ENCODE measurements around the gene ATP6V1B1. TPM values are rescaled to one million over a fixed set of nuclear protein-coding genes. Genes with fewer than 3 reads are reported as not detected.

The ATP6V1B1 gene
- total RNA-seq (2014; rRNA removed) (not detected in 2 replicates), Bru-seq, nascent RNA (percentile 18 among the genes with signal in this experiment), BruChase-seq, experiment 1, labeled RNA remaining after a 6-hour chase (percentile 23 among the genes with signal in this experiment), BruChase-seq, experiment 2, labeled RNA remaining after a 2-hour chase (percentile 23 among the genes with signal in this experiment)
- long read RNA-seq = 0 reads

DNA sequence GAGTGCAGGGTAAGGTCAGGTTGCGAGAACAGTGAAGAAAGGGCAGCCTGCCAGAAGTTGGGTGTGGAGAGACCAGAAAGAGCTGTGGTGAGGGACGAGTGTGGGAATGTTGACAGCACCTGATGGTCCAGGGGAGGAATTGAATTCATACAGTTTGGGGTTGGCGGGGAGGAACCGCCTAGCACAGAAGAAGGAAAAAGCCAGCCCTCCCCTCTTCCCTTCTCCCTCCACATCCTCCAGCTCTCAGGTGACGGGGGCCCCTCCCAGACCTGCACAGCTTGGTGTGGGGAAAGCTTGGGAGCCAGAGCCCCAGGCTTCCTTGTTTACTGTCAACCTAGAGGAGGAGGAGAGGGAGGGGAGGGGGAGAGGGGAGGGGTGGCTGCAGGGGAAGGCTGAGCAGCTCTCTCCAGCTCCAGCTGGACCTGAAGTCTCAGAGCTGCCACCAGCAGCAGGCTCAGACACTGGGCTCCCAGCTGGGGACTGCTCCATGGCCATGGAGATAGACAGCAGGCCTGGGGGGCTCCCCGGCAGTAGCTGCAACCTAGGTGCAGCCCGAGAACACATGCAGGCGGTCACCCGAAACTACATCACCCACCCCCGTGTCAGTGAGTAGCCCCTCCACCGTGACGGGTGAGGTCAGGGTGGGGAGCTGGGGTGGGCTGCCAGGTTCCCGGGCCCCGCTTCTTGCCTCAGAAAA is at the start of gene ATP6V1B1:
TSS of gene ATP6V1B1 (plus strand) at position 433 of the 697 bp plus-strand sequence. CDS start at position 488, 55 bp downstream.
- H3K4me3 ChIP-seq (ENCODE audit: low read length) = no peak within 1 kb of the TSS
- BruUV-seq (replicated peaks) = no TSS peak
- CTCF ChIA-PET = interaction anchor here (1.0 kb wide), 1 partner anchor 11 kb away, joined by 4 read pairs; no protein-coding TSS in a partner anchor
- no peaks in the 10 kb centered on the region for H3K9me2 ChIP-seq (replicated peaks; ENCODE audit: low read length)
- ATAC-seq (no peak), DNase-seq (no peak)
- no peaks in the 10 kb centered on the region for H4K20me1 ChIP-seq (ENCODE audit: low read length)
- H3K27ac ChIP-seq (ENCODE audit: low read length) = no peak within 1 kb of the TSS
- no peaks in the 10 kb centered on the region for H3K36me3 ChIP-seq (ENCODE audit: low read depth, low read length)
- H3K4me1 ChIP-seq (ENCODE audit: insufficient read depth, low read length) = no peaks in the 10 kb centered on the region
- no peaks in the 10 kb centered on the region for H3F3A ChIP-seq (ENCODE audit: low read length, unreplicated experiment)
- no peak within 1 kb of the TSS for H3K9ac ChIP-seq (ENCODE audit: low read length)
- H3K27me3 ChIP-seq (ENCODE audit: low read length) = no peaks in the 10 kb centered on the region
- H3K9me3 ChIP-seq (ENCODE audit: low read length) = no peaks in the 10 kb centered on the region
- TF ChIP-seq EZH2phosphoT487 (IDR thresholded peaks at IDR 0.05; ENCODE audit: borderline replicate concordance, low read length) = no peak
- TF ChIP-seq, protein P1, sequence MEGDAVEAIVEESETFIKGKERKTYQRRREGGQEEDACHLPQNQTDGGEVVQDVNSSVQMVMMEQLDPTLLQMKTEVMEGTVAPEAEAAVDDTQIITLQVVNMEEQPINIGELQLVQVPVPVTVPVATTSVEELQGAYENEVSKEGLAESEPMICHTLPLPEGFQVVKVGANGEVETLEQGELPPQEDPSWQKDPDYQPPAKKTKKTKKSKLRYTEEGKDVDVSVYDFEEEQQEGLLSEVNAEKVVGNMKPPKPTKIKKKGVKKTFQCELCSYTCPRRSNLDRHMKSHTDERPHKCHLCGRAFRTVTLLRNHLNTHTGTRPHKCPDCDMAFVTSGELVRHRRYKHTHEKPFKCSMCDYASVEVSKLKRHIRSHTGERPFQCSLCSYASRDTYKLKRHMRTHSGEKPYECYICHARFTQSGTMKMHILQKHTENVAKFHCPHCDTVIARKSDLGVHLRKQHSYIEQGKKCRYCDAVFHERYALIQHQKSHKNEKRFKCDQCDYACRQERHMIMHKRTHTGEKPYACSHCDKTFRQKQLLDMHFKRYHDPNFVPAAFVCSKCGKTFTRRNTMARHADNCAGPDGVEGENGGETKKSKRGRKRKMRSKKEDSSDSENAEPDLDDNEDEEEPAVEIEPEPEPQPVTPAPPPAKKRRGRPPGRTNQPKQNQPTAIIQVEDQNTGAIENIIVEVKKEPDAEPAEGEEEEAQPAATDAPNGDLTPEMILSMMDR (conservative IDR thresholded peaks at IDR 0.05; ENCODE audit: low read depth, low read length) = no peak
- no peak for TF ChIP-seq EZH2 (IDR thresholded peaks at IDR 0.05; ENCODE audit: low read length, unreplicated experiment)
- POLR2A ChIA-PET (ENCODE audit: unreplicated experiment) = no interaction called here
- no peaks in the 10 kb centered on the region for H3K79me2 ChIP-seq (ENCODE audit: low read length)
- H2AFZ ChIP-seq (ENCODE audit: low read length) = no peak within 1 kb of the TSS
- H3K4me2 ChIP-seq (ENCODE audit: low read length) = no peak within 1 kb of the TSS
- intact Hi-C loops (cut with micrococcal nuclease) = no loop called here

DNA sequence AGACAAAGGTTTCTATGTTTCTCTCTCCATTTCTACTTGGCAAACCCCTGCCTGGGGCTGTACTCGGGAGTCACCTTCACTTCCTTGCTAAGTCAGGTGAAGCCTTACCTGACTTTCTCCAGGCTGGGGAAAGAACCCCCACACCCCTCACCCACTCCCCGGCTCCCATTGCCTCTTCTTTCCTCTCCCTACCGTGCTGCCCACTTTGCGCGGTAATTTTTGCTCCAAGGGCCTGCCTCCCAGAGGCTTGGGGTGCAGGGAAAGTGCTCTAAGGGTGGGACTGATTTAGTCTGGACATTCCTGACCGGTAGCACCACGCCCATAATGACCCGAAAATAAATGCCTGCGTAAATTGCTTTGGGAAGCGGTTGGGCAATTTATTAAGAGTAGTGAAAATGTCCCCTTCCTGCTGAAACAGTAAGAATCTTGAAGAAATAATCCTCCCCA is 49.1 kb upstream of the ATP6V1B1 start:
- Histone ChIP-seq H3K4me1 (ENCODE audit: insufficient read depth, low read length) (no peaks in the 10 kb centered on the region), H2AFZ (ENCODE audit: low read length) (no peak overlapping the region), H3K79me2 (ENCODE audit: low read length) (no peaks in the 10 kb centered on the region), H3K4me2 (ENCODE audit: low read length) (no peak overlapping the region), H3K27ac (ENCODE audit: low read length) (no peak overlapping the region), H3K9me3 (ENCODE audit: low read length) (no peaks in the 10 kb centered on the region), H3K9ac (ENCODE audit: low read length) (no peak overlapping the region), H3K36me3 (ENCODE audit: low read depth, low read length) (no peaks in the 10 kb centered on the region), H3K4me3 (ENCODE audit: low read length) (no peak overlapping the region), H3K9me2 (replicated peaks; ENCODE audit: low read length) (no peaks in the 10 kb centered on the region), H3K27me3 (ENCODE audit: low read length) (peaks cover 38% of the 10 kb centered on the region), H4K20me1 (ENCODE audit: low read length) (no peaks in the 10 kb centered on the region), H3F3A (ENCODE audit: low read length, unreplicated experiment) (no peaks in the 10 kb centered on the region)
- TF ChIP-seq EZH2 (IDR thresholded peaks at IDR 0.05; ENCODE audit: low read length, unreplicated experiment) = no peak
- no peak for TF ChIP-seq EZH2phosphoT487 (IDR thresholded peaks at IDR 0.05; ENCODE audit: borderline replicate concordance, low read length)
- TF ChIP-seq, protein P1 (conservative IDR thresholded peaks at IDR 0.05; ENCODE audit: low read depth, low read length) = no peak
- ATAC-seq = no peak
- ChIA-PET CTCF (no interaction called here), POLR2A (ENCODE audit: unreplicated experiment) (no interaction called here)
- BruUV-seq (replicated peaks) = no TSS peak
- intact Hi-C loops (cut with micrococcal nuclease) = no loop called here
- no peak for DNase-seq

DNA sequence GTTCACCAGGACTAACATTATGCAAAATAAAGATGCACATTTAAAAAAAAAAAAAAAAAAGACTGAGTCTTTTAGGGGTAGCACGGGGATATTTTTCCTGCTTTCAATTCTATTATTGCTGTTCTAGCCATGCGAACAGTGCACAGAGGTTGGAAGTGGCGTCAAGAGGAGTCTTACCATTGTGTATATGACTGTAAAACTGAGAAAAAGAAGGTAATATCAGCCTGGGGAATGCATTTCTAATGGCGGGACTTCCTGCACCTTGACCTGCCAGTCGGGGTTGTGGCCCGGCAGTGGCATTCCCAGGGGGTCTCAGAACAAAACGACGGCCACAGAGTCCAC is 48.5 kb upstream of the ATP6V1B1 start:
- ChIA-PET POLR2A (ENCODE audit: unreplicated experiment) (no interaction called here), CTCF (no interaction called here)
- no peaks in the 10 kb centered on the region for H3K9me3 ChIP-seq (ENCODE audit: low read length)
- no peaks in the 10 kb centered on the region for H3K36me3 ChIP-seq (ENCODE audit: low read depth, low read length)
- no peak overlapping the region for H3K27ac ChIP-seq (ENCODE audit: low read length)
- no TSS peak for BruUV-seq (replicated peaks)
- no peaks in the 10 kb centered on the region for H3K9me2 ChIP-seq (replicated peaks; ENCODE audit: low read length)
- H3F3A ChIP-seq (ENCODE audit: low read length, unreplicated experiment) = no peaks in the 10 kb centered on the region
- TF ChIP-seq EZH2phosphoT487 (IDR thresholded peaks at IDR 0.05; ENCODE audit: borderline replicate concordance, low read length) = no peak
- TF ChIP-seq, protein P1 (conservative IDR thresholded peaks at IDR 0.05; ENCODE audit: low read depth, low read length) = no peak
- TF ChIP-seq EZH2 (IDR thresholded peaks at IDR 0.05; ENCODE audit: low read length, unreplicated experiment) = no peak
- H3K4me2 ChIP-seq (ENCODE audit: low read length) = no peak overlapping the region
- intact Hi-C loops (cut with micrococcal nuclease) = no loop called here
- H4K20me1 ChIP-seq (ENCODE audit: low read length) = no peaks in the 10 kb centered on the region
- H3K27me3 ChIP-seq (ENCODE audit: low read length) = peaks cover 39% of the 10 kb centered on the region
- no peaks in the 10 kb centered on the region for H3K79me2 ChIP-seq (ENCODE audit: low read length)
- no peak for DNase-seq
- no peak overlapping the region for H3K4me3 ChIP-seq (ENCODE audit: low read length)
- H2AFZ ChIP-seq (ENCODE audit: low read length) = no peak overlapping the region
- ATAC-seq = no peak
- no peaks in the 10 kb centered on the region for H3K4me1 ChIP-seq (ENCODE audit: insufficient read depth, low read length)
- H3K9ac ChIP-seq (ENCODE audit: low read length) = no peak overlapping the region

All from PC-3 (cell line).